Measurements from ENCODE around the gene CDH3.

CDH3 gene

GRCh38 chr16:68676113-68676860 is 31.2 kb downstream of the CDH3 start:
- no peak for TF ChIP-seq CTCF (IDR thresholded peaks at IDR 0.05; ENCODE audit: insufficient read depth, missing control alignments)
- DNase-seq (ENCODE audit: insufficient read length, low spot score) (no peak), FAIRE-seq (no peak)

- DNase-seq (ENCODE audit: insufficient read length, low spot score) (no peak), FAIRE-seq (no peak)
- no peak for TF ChIP-seq CTCF (IDR thresholded peaks at IDR 0.05; ENCODE audit: insufficient read depth, missing control alignments)
Measured at GRCh38 chr16:68681038-68681437, 35.9 kb downstream of the CDH3 start.

- no peak for TF ChIP-seq CTCF (IDR thresholded peaks at IDR 0.05; ENCODE audit: insufficient read depth, missing control alignments)
- FAIRE-seq (no peak), DNase-seq (ENCODE audit: insufficient read length, low spot score) (no peak)
Measured at GRCh38 chr16:68685685-68686478, 40.8 kb downstream of the CDH3 start.

- FAIRE-seq (no peak), DNase-seq (ENCODE audit: insufficient read length, low spot score) (no peak)
- no peak for TF ChIP-seq CTCF (IDR thresholded peaks at IDR 0.05; ENCODE audit: insufficient read depth, missing control alignments)
Measured at GRCh38 chr16:68686905-68687304, 41.8 kb downstream of the CDH3 start.

GRCh38 chr16:68689921-68690320 is 44.8 kb downstream of the CDH3 start:
- DNase-seq (ENCODE audit: insufficient read length, low spot score) (no peak), FAIRE-seq (no peak)
- TF ChIP-seq CTCF (IDR thresholded peaks at IDR 0.05; ENCODE audit: insufficient read depth, missing control alignments): no peak

- DNase-seq (ENCODE audit: insufficient read length, low spot score): no peak
- no peak for FAIRE-seq
- TF ChIP-seq CTCF (IDR thresholded peaks at IDR 0.05; ENCODE audit: insufficient read depth, missing control alignments): no peak
Measured at GRCh38 chr16:68695575-68695974, 50.5 kb downstream of the CDH3 start.

GRCh38 chr16:68696514-68696913 is 51.4 kb downstream of the CDH3 start:
- no peak for TF ChIP-seq CTCF (IDR thresholded peaks at IDR 0.05; ENCODE audit: insufficient read depth, missing control alignments)
- no peak for DNase-seq (ENCODE audit: insufficient read length, low spot score)
- FAIRE-seq: no peak

Measured in D721Med (cell line).